K562 (cell line): ENCODE data around the gene PPT1. TPM values are rescaled to one million over a fixed set of nuclear protein-coding genes. Genes with fewer than 3 reads are reported as not detected.
A peak's percentile ranks its signal among the peaks of the same experiment; 100 is the strongest.

Source experiments
- ATAC-seq: fragments of 200-7000 bp; cut with Tn5 transposase; 3 replicates; pipeline ENCODE4 v1.9.1; 2020; ENCODE audit warnings: moderate library complexity
- BruUV-seq: library from RNA; stranded (reverse); fragments of 400-500 nt; replicated peaks from 2 replicates; lab custom pipeline; 2021; lab: Mats Ljungman, UMichigan
- CTCF ChIA-PET: fragments of 300-600 bp; formaldehyde crosslinking; extraction: SDS; loops from one replicate; lab custom pipeline; 2021; ENCODE audit warnings: low intra/inter-chr PET ratio; lab: Yijun Ruan, JAX
- POLR2A ChIA-PET: fragments of 300-600, 350-650 bp; sonication (Branson Sonifier 250); formaldehyde crosslinking; extraction: SDS; loops from one replicate; lab custom pipeline; 2021; ENCODE audit warnings: antibody characterized with exemption, inconsistent platforms; lab: Yijun Ruan, JAX
- DNase-seq, 4 experiments: peaks; one replicate each; pipeline versions ENCODE4 v3.0.0 to v3.0.0-alpha.2; 2011 to 2018; ENCODE audit warnings: low spot score in 3 of 4, mixed read lengths in 3 of 4; ENCODE audit errors: extremely low read depth in 1 of 4
- FAIRE-seq: peaks from 2 replicates; lab custom pipeline; 2011; peaks lifted over from hg19 to GRCh38; lab: Jason Lieb, UNC
- H2AFZ ChIP-seq: 2 replicates; pipeline ENCODE4 v1.6.0; 2011; ENCODE audit warnings: low read depth, low read length, control low read depth, inconsistent platforms
- H3K27ac ChIP-seq: fragments of 200-600 bp; 3 replicates; pipeline ENCODE4 v1.8.0; 2011; ENCODE audit warnings: low read depth, mild to moderate bottlenecking, control low read depth, inconsistent platforms, low read length, moderate library complexity, mixed read lengths; ENCODE audit errors: extremely low read depth
- H3K27me3 ChIP-seq, 2 experiments: fragments of 300-600 bp in 1 of 2; 2 replicates in 1 of 2; 3 replicates in 1 of 2; pipeline versions ENCODE4 v1.6.0 to v1.8.0; 2011; ENCODE audit warnings: inconsistent platforms in 2 of 2, low read length in 2 of 2, mild to moderate bottlenecking in 1 of 2, mixed read lengths in 1 of 2, moderate library complexity in 1 of 2; ENCODE audit not compliant: control insufficient read depth in 2 of 2, insufficient read depth in 2 of 2
- H3K36me3 ChIP-seq: fragments of 300-600 bp; 3 replicates; pipeline ENCODE4 v1.8.0; 2011; ENCODE audit warnings: mild to moderate bottlenecking, low read length, inconsistent platforms; ENCODE audit not compliant: control insufficient read depth, insufficient read depth
- H3K4me1 ChIP-seq, 2 experiments: fragments of 200-600 bp in 1 of 2; replicated peaks in 1 of 2; 2 replicates in 1 of 2; 3 replicates in 1 of 2; pipeline versions ENCODE4 v1.5.1 to v1.8.0; 2011; ENCODE audit warnings: inconsistent platforms in 2 of 2, low read length in 2 of 2, mild to moderate bottlenecking in 1 of 2, mixed read lengths in 1 of 2, moderate library complexity in 1 of 2; ENCODE audit not compliant: control insufficient read depth in 2 of 2, insufficient read depth in 2 of 2
- H3K4me2 ChIP-seq: 2 replicates; pipeline ENCODE4 v1.6.1; 2011; ENCODE audit warnings: low read length, control low read depth, inconsistent platforms, mixed read lengths; ENCODE audit not compliant: insufficient read depth
- H3K4me3 ChIP-seq: fragments of 200-600 bp; sonication (generic), shearing (Covaris generic); 2 replicates; pipeline ENCODE4 v1.5.1; 2016; ENCODE audit warnings: control low read depth, inconsistent platforms
- H3K79me2 ChIP-seq: fragments of 200-600 bp; 3 replicates; pipeline ENCODE4 v1.8.0; 2011; ENCODE audit warnings: low read length, inconsistent platforms; ENCODE audit not compliant: control insufficient read depth, insufficient read depth
- H3K9ac ChIP-seq, 2 experiments: 2 replicates each; pipeline versions ENCODE4 v1.6.0 to v1.6.1; 2011; ENCODE audit warnings: low read depth in 2 of 2, low read length in 2 of 2, control low read depth in 1 of 2, inconsistent platforms in 1 of 2, mild to moderate bottlenecking in 1 of 2, mixed read lengths in 1 of 2; ENCODE audit not compliant: insufficient read depth in 1 of 2
- H3K9me1 ChIP-seq: one replicate; pipeline ENCODE4 v1.6.0; 2011; ENCODE audit warnings: inconsistent platforms, mild to moderate bottlenecking, low read length, moderate library complexity; ENCODE audit not compliant: control insufficient read depth, insufficient read depth
- H3K9me3 ChIP-seq: replicated peaks from 2 replicates; pipeline ENCODE4 v1.5.1; 2011; ENCODE audit warnings: low read depth, low read length, inconsistent platforms; ENCODE audit not compliant: control insufficient read depth, insufficient read depth
- H4K20me1 ChIP-seq: replicated peaks from 2 replicates; pipeline ENCODE4 v1.6.1; 2011; ENCODE audit warnings: low read length, inconsistent platforms, mixed read lengths; ENCODE audit not compliant: control insufficient read depth, insufficient read depth
- FOXK1 ChIP-seq: sonication (generic); formaldehyde crosslinking; IDR thresholded peaks from 2 replicates; pipeline ENCODE4 v1.8.0; 2022; ENCODE audit warnings: missing genetic modification reagents, mild to moderate bottlenecking, borderline replicate concordance
- TGIF2 ChIP-seq: sonication (generic); formaldehyde crosslinking; IDR thresholded peaks from 2 replicates; pipeline ENCODE4 v1.8.1; 2022; ENCODE audit warnings: mild to moderate bottlenecking, missing genetic modification reagents, moderate library complexity
- WGBS: fragments of 100-300 bp; shearing (Covaris generic); methylation state at CpG from one replicate; pipeline ENCODE4 v1.1.6; 2016; ENCODE audit warnings: low coverage, mixed read lengths; ENCODE audit not compliant: insufficient coverage; ENCODE audit errors: missing lambda C conversion rate; 5-methylcytosine and 5-hydroxymethylcytosine counted together
- in situ Hi-C: fragments of 300-500 bp; cut with MboI; formaldehyde crosslinking; loops from 4 replicates; pipeline ENCODE4 v1.15.0; 2018; ENCODE audit warnings: inconsistent platforms, mixed read lengths
- intact Hi-C: fragments of 100-400 bp; cut with micrococcal nuclease; formaldehyde crosslinking; loops from 2 replicates; pipeline ENCODE4 v1.14.2; 2022
- polyA plus RNA-seq, 8 experiments: library from polyadenylated mRNA; depleted of rRNA in 4 of 8; stranded (reverse) in 5 of 8; unstranded in 3 of 8; fragments of >200 nt; fragmentation: Nextera tagmentation in 2 of 8; fragmentation: Illumina TruSeq in 1 of 8; extraction: Ambion mirVana in 2 of 8; extraction: Trizol in 1 of 8; gene quantifications; 2 replicates each; pipeline versions ENCODE4 v1.2.1 to v1.2.3, GENCODE V29; 2011 to 2014; ENCODE audit warnings: inconsistent platforms in 1 of 8, missing spikeins in 1 of 8
- total RNA-seq, 7 experiments: library from RNA; depleted of rRNA in 6 of 7; stranded (reverse); fragments of >200 nt in 6 of 7; fragmentation: Illumina TruSeq in 2 of 7; extraction: Trizol in 2 of 7; gene quantifications; 2 replicates each; pipeline versions ENCODE4 v1.2.1 to v1.2.3, GENCODE V29; 2011 to 2021; ENCODE audit warnings: low replicate concordance in 1 of 7
- TF ChIP-seq, protein P1 (sequence below): fragments of 200-600 bp; sonication (generic); IDR thresholded peaks from one replicate; pipeline ENCODE4 v1.6.1; 2012; ENCODE audit warnings: mild to moderate bottlenecking, low read depth, low read length, inconsistent platforms

PPT1 gene
- total and polyA plus RNA-seq, 9 of the 15 experiments (the other 6 are each of a cell fraction or from before 2014, with no cell fraction given) = 72.2 to 285 (median 143) TPM

DNA sequence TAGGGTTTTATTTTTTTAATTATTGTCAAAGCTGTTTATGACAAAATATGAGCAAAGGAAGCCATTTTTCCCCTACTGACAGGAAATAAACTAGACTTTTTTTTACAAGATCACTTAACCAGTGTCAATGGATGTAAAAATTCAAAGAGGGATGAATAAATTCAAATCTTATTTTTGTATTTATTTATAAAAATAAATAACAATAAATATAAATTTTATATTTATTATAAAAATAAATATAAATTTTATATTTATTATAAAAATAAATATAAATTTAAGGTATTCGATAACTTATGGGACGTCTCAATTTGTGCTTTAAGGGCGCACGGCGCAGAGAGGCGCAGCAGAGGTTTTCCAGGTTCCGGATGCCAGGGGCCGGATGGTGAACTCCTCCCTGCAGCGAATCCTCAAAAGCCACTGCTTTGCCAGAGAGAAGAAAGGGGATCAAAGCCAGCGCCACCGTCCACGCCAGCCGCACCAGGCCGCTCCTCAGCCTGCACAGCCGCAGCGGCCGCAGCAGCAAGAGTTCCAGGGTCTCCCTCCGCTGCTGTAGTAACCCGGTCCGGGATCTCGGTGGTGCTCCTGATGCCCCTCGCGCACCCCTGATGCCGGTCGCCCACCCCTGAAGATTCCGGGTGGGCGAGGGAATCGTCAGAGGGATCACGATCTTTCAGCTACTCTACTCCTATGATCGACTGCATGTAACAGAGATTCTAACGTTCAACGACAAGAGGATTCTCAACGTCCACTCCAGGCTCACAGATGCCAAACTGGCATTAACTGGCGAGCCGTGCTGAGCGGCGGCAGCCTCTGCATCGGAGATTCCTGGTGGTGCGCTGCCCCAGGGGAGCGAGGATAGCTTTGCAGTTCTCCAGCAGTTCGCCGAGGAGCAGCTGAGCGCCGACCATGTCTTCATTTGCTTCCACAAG, 35.6 kb upstream of the PPT1 start:
- no peak for ATAC-seq
- H3K4me2 ChIP-seq = no peak overlapping the region
- H3K36me3 ChIP-seq = no peaks in the 10 kb centered on the region
- no peak for FAIRE-seq
- no peak overlapping the region for H3K9ac ChIP-seq
- no peak overlapping the region for H3K4me3 ChIP-seq
- no peak for DNase-seq
- BruUV-seq = no TSS peak
- peaks cover 4 to 6% of the 10 kb centered on the region in 2 experiments; a peak in 3 of 5 replicates for H3K27me3 ChIP-seq
- CTCF ChIA-PET = no interaction called here
- 0 out of 2 replicates have a peak, but pooled peaks have one; percentile 18 for TF ChIP-seq TGIF2 (CRISPR knock-in tag)
- TF ChIP-seq, protein P1, sequence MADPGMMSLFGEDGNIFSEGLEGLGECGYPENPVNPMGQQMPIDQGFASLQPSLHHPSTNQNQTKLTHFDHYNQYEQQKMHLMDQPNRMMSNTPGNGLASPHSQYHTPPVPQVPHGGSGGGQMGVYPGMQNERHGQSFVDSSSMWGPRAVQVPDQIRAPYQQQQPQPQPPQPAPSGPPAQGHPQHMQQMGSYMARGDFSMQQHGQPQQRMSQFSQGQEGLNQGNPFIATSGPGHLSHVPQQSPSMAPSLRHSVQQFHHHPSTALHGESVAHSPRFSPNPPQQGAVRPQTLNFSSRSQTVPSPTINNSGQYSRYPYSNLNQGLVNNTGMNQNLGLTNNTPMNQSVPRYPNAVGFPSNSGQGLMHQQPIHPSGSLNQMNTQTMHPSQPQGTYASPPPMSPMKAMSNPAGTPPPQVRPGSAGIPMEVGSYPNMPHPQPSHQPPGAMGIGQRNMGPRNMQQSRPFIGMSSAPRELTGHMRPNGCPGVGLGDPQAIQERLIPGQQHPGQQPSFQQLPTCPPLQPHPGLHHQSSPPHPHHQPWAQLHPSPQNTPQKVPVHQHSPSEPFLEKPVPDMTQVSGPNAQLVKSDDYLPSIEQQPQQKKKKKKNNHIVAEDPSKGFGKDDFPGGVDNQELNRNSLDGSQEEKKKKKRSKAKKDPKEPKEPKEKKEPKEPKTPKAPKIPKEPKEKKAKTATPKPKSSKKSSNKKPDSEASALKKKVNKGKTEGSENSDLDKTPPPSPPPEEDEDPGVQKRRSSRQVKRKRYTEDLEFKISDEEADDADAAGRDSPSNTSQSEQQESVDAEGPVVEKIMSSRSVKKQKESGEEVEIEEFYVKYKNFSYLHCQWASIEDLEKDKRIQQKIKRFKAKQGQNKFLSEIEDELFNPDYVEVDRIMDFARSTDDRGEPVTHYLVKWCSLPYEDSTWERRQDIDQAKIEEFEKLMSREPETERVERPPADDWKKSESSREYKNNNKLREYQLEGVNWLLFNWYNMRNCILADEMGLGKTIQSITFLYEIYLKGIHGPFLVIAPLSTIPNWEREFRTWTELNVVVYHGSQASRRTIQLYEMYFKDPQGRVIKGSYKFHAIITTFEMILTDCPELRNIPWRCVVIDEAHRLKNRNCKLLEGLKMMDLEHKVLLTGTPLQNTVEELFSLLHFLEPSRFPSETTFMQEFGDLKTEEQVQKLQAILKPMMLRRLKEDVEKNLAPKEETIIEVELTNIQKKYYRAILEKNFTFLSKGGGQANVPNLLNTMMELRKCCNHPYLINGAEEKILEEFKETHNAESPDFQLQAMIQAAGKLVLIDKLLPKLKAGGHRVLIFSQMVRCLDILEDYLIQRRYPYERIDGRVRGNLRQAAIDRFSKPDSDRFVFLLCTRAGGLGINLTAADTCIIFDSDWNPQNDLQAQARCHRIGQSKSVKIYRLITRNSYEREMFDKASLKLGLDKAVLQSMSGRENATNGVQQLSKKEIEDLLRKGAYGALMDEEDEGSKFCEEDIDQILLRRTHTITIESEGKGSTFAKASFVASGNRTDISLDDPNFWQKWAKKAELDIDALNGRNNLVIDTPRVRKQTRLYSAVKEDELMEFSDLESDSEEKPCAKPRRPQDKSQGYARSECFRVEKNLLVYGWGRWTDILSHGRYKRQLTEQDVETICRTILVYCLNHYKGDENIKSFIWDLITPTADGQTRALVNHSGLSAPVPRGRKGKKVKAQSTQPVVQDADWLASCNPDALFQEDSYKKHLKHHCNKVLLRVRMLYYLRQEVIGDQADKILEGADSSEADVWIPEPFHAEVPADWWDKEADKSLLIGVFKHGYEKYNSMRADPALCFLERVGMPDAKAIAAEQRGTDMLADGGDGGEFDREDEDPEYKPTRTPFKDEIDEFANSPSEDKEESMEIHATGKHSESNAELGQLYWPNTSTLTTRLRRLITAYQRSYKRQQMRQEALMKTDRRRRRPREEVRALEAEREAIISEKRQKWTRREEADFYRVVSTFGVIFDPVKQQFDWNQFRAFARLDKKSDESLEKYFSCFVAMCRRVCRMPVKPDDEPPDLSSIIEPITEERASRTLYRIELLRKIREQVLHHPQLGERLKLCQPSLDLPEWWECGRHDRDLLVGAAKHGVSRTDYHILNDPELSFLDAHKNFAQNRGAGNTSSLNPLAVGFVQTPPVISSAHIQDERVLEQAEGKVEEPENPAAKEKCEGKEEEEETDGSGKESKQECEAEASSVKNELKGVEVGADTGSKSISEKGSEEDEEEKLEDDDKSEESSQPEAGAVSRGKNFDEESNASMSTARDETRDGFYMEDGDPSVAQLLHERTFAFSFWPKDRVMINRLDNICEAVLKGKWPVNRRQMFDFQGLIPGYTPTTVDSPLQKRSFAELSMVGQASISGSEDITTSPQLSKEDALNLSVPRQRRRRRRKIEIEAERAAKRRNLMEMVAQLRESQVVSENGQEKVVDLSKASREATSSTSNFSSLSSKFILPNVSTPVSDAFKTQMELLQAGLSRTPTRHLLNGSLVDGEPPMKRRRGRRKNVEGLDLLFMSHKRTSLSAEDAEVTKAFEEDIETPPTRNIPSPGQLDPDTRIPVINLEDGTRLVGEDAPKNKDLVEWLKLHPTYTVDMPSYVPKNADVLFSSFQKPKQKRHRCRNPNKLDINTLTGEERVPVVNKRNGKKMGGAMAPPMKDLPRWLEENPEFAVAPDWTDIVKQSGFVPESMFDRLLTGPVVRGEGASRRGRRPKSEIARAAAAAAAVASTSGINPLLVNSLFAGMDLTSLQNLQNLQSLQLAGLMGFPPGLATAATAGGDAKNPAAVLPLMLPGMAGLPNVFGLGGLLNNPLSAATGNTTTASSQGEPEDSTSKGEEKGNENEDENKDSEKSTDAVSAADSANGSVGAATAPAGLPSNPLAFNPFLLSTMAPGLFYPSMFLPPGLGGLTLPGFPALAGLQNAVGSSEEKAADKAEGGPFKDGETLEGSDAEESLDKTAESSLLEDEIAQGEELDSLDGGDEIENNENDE = no peak
- TF ChIP-seq FOXK1 (CRISPR knock-in tag) = 0 out of 2 replicates have a peak, but pooled peaks have one; percentile 29
- TF ChIP-seq, all 486 proteins: peak for 2
- in situ Hi-C loops = no loop called here
- Histone ChIP-seq H3K9me3 (peaks cover 1% of the 10 kb centered on the region; the same call in 1 of the 2 replicates), H3K27ac (no peak overlapping the region), H3K9me1 (no peaks in the 10 kb centered on the region), H2AFZ (no peak overlapping the region), H3K4me1 (peaks cover 6 to 14% of the 10 kb centered on the region in 2 experiments; a peak in 2 of 5 replicates), H4K20me1 (no peaks in the 10 kb centered on the region), H3K79me2 (no peaks in the 10 kb centered on the region)
- POLR2A ChIA-PET = no interaction called here
- 67% methylated on average over 43 of the region's 44 CpGs for WGBS
- intact Hi-C loops = no loop called here
